Measurements from ENCODE around the gene LGR5. TPM values are rescaled to one million over a fixed set of nuclear protein-coding genes. Genes with fewer than 3 reads are reported as not detected.

The LGR5 gene
- total RNA-seq, 1 donor from 2014 or later, result 13.8 TPM

DNA sequence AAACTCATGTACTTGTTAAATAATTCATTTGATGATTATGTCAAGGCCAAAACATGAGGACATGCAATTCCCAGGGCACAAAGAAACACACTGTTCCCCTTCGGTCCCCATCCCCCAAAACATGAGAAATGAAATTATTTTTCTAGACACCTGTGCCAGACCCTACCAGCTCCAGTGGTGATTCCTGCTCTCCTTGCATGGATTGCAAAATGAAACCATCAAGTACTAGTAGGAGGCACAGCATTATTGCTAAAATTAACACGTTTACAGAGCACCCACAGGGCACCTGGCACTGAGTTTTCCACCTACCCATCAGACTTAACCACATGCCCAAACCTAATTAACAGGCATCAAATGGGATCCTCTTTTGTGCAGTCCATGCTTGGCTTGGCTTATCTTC is 147.4 kb downstream of the LGR5 start:
- Mint-ChIP-seq H3K4me1 (ENCODE audit: low read depth) (peaks cover 11% of the 10 kb centered on the region), H3K4me3 (ENCODE audit: unreplicated experiment) (no peak overlapping the region), H3K27me3 (ENCODE audit: low read depth) (no peaks in the 10 kb centered on the region), H3K27ac (ENCODE audit: unreplicated experiment) (no peak overlapping the region), H3K36me3 (ENCODE audit: low read depth) (peaks cover 4% of the 10 kb centered on the region), H3K9me3 (ENCODE audit: low read depth) (no peaks in the 10 kb centered on the region)
- TF ChIP-seq, protein P1, sequence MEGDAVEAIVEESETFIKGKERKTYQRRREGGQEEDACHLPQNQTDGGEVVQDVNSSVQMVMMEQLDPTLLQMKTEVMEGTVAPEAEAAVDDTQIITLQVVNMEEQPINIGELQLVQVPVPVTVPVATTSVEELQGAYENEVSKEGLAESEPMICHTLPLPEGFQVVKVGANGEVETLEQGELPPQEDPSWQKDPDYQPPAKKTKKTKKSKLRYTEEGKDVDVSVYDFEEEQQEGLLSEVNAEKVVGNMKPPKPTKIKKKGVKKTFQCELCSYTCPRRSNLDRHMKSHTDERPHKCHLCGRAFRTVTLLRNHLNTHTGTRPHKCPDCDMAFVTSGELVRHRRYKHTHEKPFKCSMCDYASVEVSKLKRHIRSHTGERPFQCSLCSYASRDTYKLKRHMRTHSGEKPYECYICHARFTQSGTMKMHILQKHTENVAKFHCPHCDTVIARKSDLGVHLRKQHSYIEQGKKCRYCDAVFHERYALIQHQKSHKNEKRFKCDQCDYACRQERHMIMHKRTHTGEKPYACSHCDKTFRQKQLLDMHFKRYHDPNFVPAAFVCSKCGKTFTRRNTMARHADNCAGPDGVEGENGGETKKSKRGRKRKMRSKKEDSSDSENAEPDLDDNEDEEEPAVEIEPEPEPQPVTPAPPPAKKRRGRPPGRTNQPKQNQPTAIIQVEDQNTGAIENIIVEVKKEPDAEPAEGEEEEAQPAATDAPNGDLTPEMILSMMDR (IDR thresholded peaks at IDR 0.05), result no peak
- no peak for DNase-seq (ENCODE audit: low spot score)

DNA sequence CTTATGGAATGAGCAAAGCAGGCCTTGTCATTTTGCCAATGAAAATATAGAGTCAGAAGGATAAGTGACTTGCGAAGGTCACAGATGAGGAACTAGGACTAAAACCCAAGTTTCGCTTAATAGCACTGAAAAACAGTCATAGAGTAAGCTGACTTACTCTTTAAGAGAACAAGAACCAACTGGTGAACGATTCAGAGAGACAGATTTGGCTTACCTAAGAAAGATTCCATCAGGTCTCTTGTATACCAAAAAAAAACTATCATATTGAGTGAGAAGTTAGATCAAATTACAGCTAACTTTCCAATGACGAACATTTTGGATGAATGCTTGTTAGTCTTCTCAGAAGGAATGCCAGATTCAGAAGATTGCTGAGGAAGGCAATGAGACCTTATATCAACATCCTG is 149.9 kb downstream of the LGR5 start:
- Mint-ChIP-seq H3K36me3 (ENCODE audit: low read depth) (no peaks in the 10 kb centered on the region), H3K4me3 (ENCODE audit: unreplicated experiment) (no peak overlapping the region), H3K27me3 (ENCODE audit: low read depth) (no peaks in the 10 kb centered on the region), H3K9me3 (ENCODE audit: low read depth) (no peaks in the 10 kb centered on the region), H3K27ac (ENCODE audit: unreplicated experiment) (peak overlapping the region; percentile 39), H3K4me1 (ENCODE audit: low read depth) (peaks cover 24% of the 10 kb centered on the region)
- DNase-seq (ENCODE audit: low spot score), result no peak
- TF ChIP-seq, protein P1 (IDR thresholded peaks at IDR 0.05), result no peak

DNA sequence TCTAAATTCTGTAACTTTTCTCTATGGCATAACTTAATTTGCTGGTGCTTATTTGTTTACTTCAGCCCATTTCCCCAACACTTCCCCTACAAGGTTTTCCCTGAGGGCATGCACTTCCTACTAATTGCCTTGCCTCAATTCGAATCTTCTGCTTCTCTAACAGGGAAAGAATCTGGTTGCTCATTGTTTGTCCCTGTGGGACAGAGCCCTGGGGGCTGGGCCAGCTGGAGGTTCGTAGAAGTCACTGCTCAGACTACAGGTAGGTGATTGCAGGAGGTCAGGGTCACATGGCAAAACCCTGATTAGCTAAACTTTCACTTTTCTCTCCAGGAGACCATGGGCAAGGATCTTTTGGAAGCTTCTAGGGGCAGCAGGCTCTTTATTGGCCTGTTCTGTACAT is 152.0 kb downstream of the LGR5 start:
- TF ChIP-seq, protein P1 (IDR thresholded peaks at IDR 0.05), result no peak
- H3K4me1 Mint-ChIP-seq (ENCODE audit: low read depth), result peaks cover 26% of the 10 kb centered on the region
- H3K4me3 Mint-ChIP-seq (ENCODE audit: unreplicated experiment), result no peak overlapping the region
- no peak for DNase-seq (ENCODE audit: low spot score)
- H3K9me3 Mint-ChIP-seq (ENCODE audit: low read depth), result no peaks in the 10 kb centered on the region
- H3K36me3 Mint-ChIP-seq (ENCODE audit: low read depth), result no peaks in the 10 kb centered on the region
- H3K27ac Mint-ChIP-seq (ENCODE audit: unreplicated experiment), result no peak overlapping the region
- no peaks in the 10 kb centered on the region for H3K27me3 Mint-ChIP-seq (ENCODE audit: low read depth)

DNA sequence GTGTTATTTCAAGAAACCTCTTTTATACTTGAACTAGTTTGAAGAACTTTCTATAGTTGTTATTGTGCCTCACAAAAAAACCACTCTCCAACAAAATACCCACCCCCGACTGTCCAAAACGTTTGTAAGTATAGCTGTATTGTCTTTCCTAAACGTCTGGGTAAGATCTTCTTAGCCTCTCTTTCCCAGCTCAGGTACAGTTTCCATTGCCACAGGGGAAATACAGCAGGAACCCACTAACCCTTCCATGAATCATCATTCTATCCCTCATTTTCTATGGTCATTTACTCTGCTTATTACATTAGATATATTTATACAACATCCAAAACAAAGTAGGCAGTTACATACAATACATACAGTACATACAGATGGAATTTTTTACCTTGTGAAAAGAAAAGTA is 153.2 kb downstream of the LGR5 start:
- Mint-ChIP-seq H3K36me3 (ENCODE audit: low read depth) (no peaks in the 10 kb centered on the region), H3K27ac (ENCODE audit: unreplicated experiment) (peak overlapping the region; percentile 24), H3K4me1 (ENCODE audit: low read depth) (peaks cover 26% of the 10 kb centered on the region), H3K27me3 (ENCODE audit: low read depth) (no peaks in the 10 kb centered on the region), H3K9me3 (ENCODE audit: low read depth) (no peaks in the 10 kb centered on the region), H3K4me3 (ENCODE audit: unreplicated experiment) (no peak overlapping the region)
- TF ChIP-seq, protein P1 (IDR thresholded peaks at IDR 0.05), result no peak
- DNase-seq (ENCODE audit: low spot score), result no peak

DNA sequence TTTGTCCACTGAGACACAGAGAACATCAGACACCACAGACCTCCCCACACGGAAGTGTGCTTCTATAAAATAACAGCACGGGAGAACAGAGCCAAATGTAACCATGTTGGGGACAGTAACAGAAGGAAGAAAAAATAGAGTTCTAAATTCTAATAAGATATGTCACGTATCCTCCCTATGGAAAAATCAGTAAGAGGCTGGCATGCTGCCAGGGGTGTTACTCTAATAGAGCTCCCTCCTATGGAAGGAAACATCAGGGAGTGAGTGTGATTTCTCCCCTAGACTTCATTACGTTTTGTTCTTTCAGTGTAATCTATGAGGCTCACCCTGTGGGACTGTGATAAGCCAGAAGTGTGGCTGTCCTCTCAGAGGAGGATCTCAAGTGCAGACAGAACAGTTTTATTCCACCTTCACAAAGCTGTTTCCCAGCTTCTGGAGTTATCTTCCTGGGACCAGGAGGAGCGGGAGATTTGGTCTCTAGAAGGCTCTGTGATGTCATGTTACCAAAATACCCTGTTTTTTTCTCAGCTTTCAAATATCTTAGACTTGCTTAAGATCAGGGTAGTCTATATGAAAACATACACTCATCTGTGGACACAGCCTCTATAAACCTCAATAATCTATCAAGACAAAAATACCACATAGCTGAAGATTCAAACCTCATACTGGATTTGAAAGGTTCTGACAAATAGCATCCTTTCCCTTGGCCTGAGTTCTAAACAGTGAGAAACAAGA is 154.8 kb downstream of the LGR5 start:
- Mint-ChIP-seq H3K4me1 (ENCODE audit: low read depth) (peaks cover 24% of the 10 kb centered on the region), H3K4me3 (ENCODE audit: unreplicated experiment) (no peak overlapping the region), H3K36me3 (ENCODE audit: low read depth) (no peaks in the 10 kb centered on the region), H3K27me3 (ENCODE audit: low read depth) (no peaks in the 10 kb centered on the region), H3K9me3 (ENCODE audit: low read depth) (no peaks in the 10 kb centered on the region), H3K27ac (ENCODE audit: unreplicated experiment) (peak overlapping the region; percentile 64)
- TF ChIP-seq, protein P1 (IDR thresholded peaks at IDR 0.05), result peak; percentile 38
- no peak for DNase-seq (ENCODE audit: low spot score)
